ENCODE data around the gene P2RX7.

- TF ChIP-seq CTCF (IDR thresholded peaks at IDR 0.05; ENCODE audit: low read length) (no peak), EZH2 (optimal IDR thresholded peaks at IDR 0.05; ENCODE audit: low read depth, low read length) (no peak)
Measured at GRCh38 chr12:121089813-121090430, 42.8 kb upstream of the P2RX7 start.
